Panc1 (cell line): Measurements from ENCODE around the gene GPR83. TPM values are rescaled to one million over a fixed set of nuclear protein-coding genes. Genes with fewer than 3 reads are reported as not detected.
"Not testable (repeated sequence)": the region's sequence is repeated elsewhere in the genome, so short reads cannot be mapped to it uniquely, and the experiment has no call there.

Experiments used
- ATAC-seq: fragments of 200-7000 bp; cut with Tn5 transposase; 2 replicates; pipeline ENCODE4 v1.9.1; 2020; ENCODE audit warnings: mild to moderate bottlenecking, moderate library complexity
- BruUV-seq: library from RNA; stranded (reverse); fragments of 400-500 nt; replicated peaks from 2 replicates; lab custom pipeline; 2021; lab: Mats Ljungman, UMichigan
- CTCF ChIA-PET: fragments of 300-600 bp; sonication (Branson Sonifier 250); formaldehyde crosslinking; loops from one replicate; lab custom pipeline; 2022; ENCODE audit warnings: antibody characterized with exemption; lab: Charles Lee
- POLR2A ChIA-PET: fragments of 300-600 bp; sonication (Branson Sonifier 250); formaldehyde crosslinking; loops from one replicate; lab custom pipeline; 2022; ENCODE audit warnings: antibody characterized with exemption; lab: Charles Lee
- DNase-seq: peaks from one replicate; pipeline ENCODE4 v3.0.0-alpha.2; 2010; ENCODE audit warnings: low read depth, low spot score
- H3K27ac ChIP-seq: 2 replicates; pipeline ENCODE4 v1.5.1; 2011; ENCODE audit warnings: mild to moderate bottlenecking, low read length, inconsistent platforms
- H3K27me3 ChIP-seq: fragments of 200-500 bp; sonication (Bioruptor generic); 2 replicates; pipeline ENCODE4 v1.6.0; 2014; ENCODE audit warnings: low read length, inconsistent platforms; ENCODE audit not compliant: control insufficient read depth, insufficient read depth
- H3K36me3 ChIP-seq: fragments of 200-500 bp; sonication (Bioruptor generic); 2 replicates; pipeline ENCODE4 v1.5.1; 2014; ENCODE audit warnings: inconsistent platforms, mild to moderate bottlenecking, low read length, moderate library complexity; ENCODE audit not compliant: control insufficient read depth, insufficient read depth
- H3K4me1 ChIP-seq: 2 replicates; pipeline ENCODE4 v1.5.1; 2011; ENCODE audit warnings: inconsistent platforms, mild to moderate bottlenecking, low read length, moderate library complexity; ENCODE audit not compliant: control insufficient read depth, insufficient read depth
- H3K4me3 ChIP-seq, 2 experiments: 2 replicates each; pipeline ENCODE4 v1.5.1; 2011 to 2012; ENCODE audit warnings: low read depth in 2 of 2, low read length in 2 of 2, mild to moderate bottlenecking in 2 of 2, inconsistent platforms in 1 of 2, moderate library complexity in 1 of 2
- H3K9me3 ChIP-seq: fragments of 200-500 bp; sonication (Bioruptor generic); 2 replicates; pipeline ENCODE4 v1.5.1; 2014; ENCODE audit warnings: low read depth, mild to moderate bottlenecking, inconsistent platforms, low read length, moderate library complexity; ENCODE audit not compliant: control insufficient read depth, insufficient read depth
- POLR2AphosphoS5 ChIP-seq: IDR thresholded peaks from 2 replicates; pipeline ENCODE4 v1.6.1; 2012; ENCODE audit warnings: mild to moderate bottlenecking, low read depth, low read length, moderate library complexity
- SIN3A ChIP-seq: IDR thresholded peaks from 2 replicates; pipeline ENCODE4 v1.6.1; 2012; ENCODE audit warnings: low read depth, mild to moderate bottlenecking, low read length, moderate library complexity, borderline replicate concordance; ENCODE audit not compliant: insufficient read depth
- TCF7L2 ChIP-seq: IDR thresholded peaks from 2 replicates; pipeline ENCODE4 v1.6.1; 2011; ENCODE audit warnings: mild to moderate bottlenecking, low read depth, low read length, inconsistent platforms
- in situ Hi-C: cut with HindIII; loops from 2 replicates; pipeline ENCODE4 v1.10.0; 2016; ENCODE audit warnings: low sequenced_read_pairs, low pct_unique_long_range_greater_than_20kb
- intact Hi-C: fragments of 100-400 bp; cut with micrococcal nuclease; formaldehyde crosslinking; loops from one replicate; pipeline ENCODE4 v1.10.0; 2022; ENCODE audit not compliant: unreplicated experiment
- total RNA-seq: library from RNA; stranded (reverse); gene quantifications from one replicate; pipeline ENCODE4 v1.2.1, GENCODE V29; 2021; ENCODE audit not compliant: unreplicated experiment
- TF ChIP-seq, protein P1 (sequence below), 2 experiments: IDR thresholded peaks; 2 replicates each; pipeline ENCODE4 v1.6.1; 2011 to 2012; ENCODE audit warnings: low read depth in 2 of 2, control low read depth in 1 of 2, low read length in 1 of 2, mild to moderate bottlenecking in 1 of 2, moderate library complexity in 1 of 2; ENCODE audit not compliant: insufficient read depth in 1 of 2
- TF ChIP-seq, protein P2 (sequence below): fragments of 450-650 bp; IDR thresholded peaks from 2 replicates; pipeline ENCODE4 v1.5.1; 2017; ENCODE audit warnings: mild to moderate bottlenecking

The GPR83 gene
- total RNA-seq, 1 experiment from 2014 or later: 0.05 TPM

DNA sequence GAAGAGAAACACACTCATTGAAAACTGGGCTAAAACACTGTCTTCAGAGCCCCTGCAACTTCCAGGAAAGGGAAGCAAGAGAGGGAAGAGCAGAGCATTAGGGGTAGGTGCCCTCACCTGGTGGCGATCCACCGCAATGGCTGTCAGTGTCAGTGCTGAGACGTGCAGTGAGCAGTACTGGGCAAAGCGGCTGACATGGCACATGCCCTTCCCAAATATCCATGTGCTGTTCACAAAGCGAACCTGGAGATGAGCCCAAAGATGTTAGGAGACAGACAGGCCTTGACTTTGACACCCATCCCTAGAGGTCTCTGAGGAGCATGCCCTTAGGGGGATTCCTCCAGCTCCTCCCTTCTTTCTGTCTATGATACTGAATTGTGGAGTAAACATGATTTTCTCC is 4.9 kb downstream of the GPR83 start:
- Histone ChIP-seq H3K4me3 (no peak overlapping the region), H3K27me3 (peaks cover 27% of the 10 kb centered on the region), H3K27ac (no peak overlapping the region), H3K4me1 (no peaks in the 10 kb centered on the region), H3K9me3 (no peaks in the 10 kb centered on the region), H3K36me3 (no peaks in the 10 kb centered on the region)
- TF ChIP-seq TCF7L2 (no peak), SIN3A (no peak), POLR2AphosphoS5 (no peak)
- TF ChIP-seq, protein P1, sequence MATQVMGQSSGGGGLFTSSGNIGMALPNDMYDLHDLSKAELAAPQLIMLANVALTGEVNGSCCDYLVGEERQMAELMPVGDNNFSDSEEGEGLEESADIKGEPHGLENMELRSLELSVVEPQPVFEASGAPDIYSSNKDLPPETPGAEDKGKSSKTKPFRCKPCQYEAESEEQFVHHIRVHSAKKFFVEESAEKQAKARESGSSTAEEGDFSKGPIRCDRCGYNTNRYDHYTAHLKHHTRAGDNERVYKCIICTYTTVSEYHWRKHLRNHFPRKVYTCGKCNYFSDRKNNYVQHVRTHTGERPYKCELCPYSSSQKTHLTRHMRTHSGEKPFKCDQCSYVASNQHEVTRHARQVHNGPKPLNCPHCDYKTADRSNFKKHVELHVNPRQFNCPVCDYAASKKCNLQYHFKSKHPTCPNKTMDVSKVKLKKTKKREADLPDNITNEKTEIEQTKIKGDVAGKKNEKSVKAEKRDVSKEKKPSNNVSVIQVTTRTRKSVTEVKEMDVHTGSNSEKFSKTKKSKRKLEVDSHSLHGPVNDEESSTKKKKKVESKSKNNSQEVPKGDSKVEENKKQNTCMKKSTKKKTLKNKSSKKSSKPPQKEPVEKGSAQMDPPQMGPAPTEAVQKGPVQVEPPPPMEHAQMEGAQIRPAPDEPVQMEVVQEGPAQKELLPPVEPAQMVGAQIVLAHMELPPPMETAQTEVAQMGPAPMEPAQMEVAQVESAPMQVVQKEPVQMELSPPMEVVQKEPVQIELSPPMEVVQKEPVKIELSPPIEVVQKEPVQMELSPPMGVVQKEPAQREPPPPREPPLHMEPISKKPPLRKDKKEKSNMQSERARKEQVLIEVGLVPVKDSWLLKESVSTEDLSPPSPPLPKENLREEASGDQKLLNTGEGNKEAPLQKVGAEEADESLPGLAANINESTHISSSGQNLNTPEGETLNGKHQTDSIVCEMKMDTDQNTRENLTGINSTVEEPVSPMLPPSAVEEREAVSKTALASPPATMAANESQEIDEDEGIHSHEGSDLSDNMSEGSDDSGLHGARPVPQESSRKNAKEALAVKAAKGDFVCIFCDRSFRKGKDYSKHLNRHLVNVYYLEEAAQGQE (IDR thresholded peaks at IDR 0.05; ENCODE audit: insufficient read depth in 1 of 2, low read depth in 2 of 2, low read length in 1 of 2): no peak
- in situ Hi-C loops: no loop called here
- CTCF ChIA-PET: no interaction called here
- intact Hi-C loops: no loop called here
- DNase-seq (no peak), ATAC-seq (no peak)
- POLR2A ChIA-PET: no interaction called here
- BruUV-seq: no TSS peak

DNA sequence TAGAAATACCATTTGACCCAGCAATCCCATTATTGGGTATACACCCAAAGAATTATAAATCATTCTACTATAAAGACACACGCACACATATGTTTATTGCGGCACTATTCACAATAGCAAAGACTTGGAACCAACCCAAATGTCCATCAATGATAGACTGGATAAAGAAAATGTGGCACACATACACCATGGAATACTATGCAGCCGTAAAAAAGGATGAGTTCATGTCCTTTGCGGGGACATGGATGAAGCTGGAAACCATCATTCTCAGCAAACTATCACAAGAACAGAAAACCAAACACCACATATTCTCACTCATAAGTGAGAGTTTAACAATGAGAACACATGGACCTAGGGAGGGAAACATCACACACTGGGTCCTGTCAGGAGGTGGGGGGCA is 9.3 kb downstream of the GPR83 start:
- intact Hi-C loops, in situ Hi-C loops, DNase-seq, H3K27ac ChIP-seq, CTCF ChIA-PET, H3K27me3 ChIP-seq, H3K9me3 ChIP-seq, ATAC-seq, POLR2A ChIA-PET, H3K4me1 ChIP-seq, H3K36me3 ChIP-seq, H3K4me3 ChIP-seq, BruUV-seq: not testable (repeated sequence)

DNA sequence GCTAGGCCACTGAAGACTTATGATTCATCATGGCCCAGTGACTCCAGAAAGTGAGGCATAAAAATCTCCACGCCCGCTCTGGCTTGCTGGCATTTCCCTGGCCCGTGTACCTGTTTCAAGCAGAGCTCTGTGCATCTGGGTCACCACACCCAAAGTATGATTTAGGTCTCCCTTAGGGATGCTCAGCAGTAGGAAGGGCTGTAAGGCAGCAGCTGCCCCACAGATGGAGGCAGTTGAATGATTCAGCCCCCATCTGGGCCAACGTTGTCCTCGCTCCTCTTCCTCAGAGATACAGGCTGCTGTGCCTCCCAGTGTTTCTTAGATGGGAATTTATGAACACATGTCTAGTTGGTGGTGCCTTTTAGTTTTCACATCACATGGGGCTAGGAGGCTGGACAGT is 21.6 kb downstream of the GPR83 start:
- ChIA-PET CTCF (no interaction called here), POLR2A (no interaction called here)
- Histone ChIP-seq H3K36me3 (no peaks in the 10 kb centered on the region), H3K9me3 (no peaks in the 10 kb centered on the region), H3K27me3 (0 out of 2 replicates have a peak, but pooled peaks cover 2% of the 10 kb centered on the region), H3K4me1 (no peaks in the 10 kb centered on the region), H3K27ac (no peak overlapping the region), H3K4me3 (no peak overlapping the region)
- BruUV-seq: no TSS peak
- intact Hi-C loops: no loop called here
- DNase-seq (no peak), ATAC-seq (no peak)
- TF ChIP-seq SIN3A (no peak), POLR2AphosphoS5 (no peak)
- TF ChIP-seq, protein P2, sequence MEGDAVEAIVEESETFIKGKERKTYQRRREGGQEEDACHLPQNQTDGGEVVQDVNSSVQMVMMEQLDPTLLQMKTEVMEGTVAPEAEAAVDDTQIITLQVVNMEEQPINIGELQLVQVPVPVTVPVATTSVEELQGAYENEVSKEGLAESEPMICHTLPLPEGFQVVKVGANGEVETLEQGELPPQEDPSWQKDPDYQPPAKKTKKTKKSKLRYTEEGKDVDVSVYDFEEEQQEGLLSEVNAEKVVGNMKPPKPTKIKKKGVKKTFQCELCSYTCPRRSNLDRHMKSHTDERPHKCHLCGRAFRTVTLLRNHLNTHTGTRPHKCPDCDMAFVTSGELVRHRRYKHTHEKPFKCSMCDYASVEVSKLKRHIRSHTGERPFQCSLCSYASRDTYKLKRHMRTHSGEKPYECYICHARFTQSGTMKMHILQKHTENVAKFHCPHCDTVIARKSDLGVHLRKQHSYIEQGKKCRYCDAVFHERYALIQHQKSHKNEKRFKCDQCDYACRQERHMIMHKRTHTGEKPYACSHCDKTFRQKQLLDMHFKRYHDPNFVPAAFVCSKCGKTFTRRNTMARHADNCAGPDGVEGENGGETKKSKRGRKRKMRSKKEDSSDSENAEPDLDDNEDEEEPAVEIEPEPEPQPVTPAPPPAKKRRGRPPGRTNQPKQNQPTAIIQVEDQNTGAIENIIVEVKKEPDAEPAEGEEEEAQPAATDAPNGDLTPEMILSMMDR: no peak
- TF ChIP-seq, protein P1 (IDR thresholded peaks at IDR 0.05; ENCODE audit: insufficient read depth in 1 of 2, low read depth in 2 of 2, low read length in 1 of 2): no peak
- in situ Hi-C loops: no loop called here
